ENCODE results near the gene HRH3. TPM values are rescaled to one million over a fixed set of nuclear protein-coding genes. Genes with fewer than 3 reads are reported as not detected.

HRH3 gene
- total RNA-seq, 4 donors from 2014 or later, result not detected

DNA sequence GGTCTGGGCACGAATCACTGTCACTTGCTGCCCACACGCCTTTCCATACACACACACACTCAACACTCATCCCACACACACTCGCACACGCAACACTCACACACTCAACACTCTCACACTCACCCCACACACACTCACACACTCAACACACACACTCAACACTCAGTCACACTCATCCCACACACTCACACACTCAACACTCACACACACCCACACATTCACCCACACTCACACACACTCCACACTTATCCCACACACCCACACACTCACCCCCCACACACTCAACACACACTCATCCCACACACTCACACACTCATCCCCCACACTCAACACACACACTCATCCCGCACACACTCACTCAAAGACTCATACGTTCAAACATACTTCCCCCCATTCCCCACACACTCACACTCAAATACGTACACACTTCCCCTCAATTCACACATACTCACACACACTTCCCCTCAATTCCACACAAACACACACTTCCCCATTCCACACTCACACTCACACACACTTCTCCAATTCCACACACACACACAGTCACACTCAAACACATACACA lies 9.0 kb upstream of the HRH3 start:
- WGBS, 2 donors, result 68 to 69% methylated on average over 7 of the region's 7 CpGs
- TF ChIP-seq, protein P1, sequence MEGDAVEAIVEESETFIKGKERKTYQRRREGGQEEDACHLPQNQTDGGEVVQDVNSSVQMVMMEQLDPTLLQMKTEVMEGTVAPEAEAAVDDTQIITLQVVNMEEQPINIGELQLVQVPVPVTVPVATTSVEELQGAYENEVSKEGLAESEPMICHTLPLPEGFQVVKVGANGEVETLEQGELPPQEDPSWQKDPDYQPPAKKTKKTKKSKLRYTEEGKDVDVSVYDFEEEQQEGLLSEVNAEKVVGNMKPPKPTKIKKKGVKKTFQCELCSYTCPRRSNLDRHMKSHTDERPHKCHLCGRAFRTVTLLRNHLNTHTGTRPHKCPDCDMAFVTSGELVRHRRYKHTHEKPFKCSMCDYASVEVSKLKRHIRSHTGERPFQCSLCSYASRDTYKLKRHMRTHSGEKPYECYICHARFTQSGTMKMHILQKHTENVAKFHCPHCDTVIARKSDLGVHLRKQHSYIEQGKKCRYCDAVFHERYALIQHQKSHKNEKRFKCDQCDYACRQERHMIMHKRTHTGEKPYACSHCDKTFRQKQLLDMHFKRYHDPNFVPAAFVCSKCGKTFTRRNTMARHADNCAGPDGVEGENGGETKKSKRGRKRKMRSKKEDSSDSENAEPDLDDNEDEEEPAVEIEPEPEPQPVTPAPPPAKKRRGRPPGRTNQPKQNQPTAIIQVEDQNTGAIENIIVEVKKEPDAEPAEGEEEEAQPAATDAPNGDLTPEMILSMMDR (IDR thresholded peaks at IDR 0.05), result no peak
- TF ChIP-seq POLR2A (IDR thresholded peaks at IDR 0.05), result no peak
- intact Hi-C loops (cut with DNase I), result no loop called here

DNA sequence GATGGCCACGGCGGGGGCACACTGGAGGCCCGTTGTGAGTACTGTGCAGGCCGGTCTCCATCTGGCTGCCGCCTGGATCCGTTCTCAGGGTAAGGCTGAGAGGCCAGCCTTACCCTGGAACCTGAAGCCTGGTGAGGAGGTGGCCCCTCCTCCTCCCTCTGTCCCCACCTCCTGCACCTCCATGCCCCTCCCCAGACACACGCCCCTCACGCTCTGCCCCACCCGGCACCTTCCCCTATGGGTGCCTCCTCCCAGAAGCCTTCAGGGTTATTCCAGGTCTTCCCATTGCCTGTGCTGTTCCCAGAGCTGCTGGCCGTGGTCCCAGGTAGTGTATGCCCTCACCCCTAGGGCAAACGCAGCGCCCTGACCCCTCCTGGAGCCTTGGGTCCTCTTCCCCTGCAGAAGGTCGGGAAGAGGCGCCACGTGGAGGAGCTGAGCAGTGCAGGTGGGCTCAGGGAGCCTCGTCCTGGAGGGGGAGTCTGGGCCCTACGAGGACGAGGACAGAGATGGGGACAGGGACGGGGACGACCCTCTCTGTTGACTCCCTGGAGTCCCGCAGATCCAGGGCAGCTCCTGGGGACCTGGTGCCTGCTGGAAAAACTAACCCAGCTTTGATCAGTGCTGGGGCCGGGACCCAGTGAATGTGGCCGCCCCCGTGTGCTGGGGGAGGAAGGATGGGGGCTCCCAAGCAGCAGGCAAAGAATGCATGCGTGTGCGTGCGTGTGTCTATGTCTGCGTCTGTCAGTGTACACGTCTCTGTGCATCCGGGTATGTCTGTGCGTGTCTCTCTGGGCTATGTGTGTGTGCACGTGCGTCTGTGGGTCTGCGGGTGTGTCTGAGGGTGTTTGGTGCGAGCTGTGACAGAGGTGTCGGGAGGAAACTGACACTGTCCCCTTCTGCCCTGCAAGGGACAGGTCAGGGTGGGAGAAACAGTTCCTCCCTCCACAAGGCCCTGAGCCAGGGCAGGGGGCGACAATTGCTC lies 8.2 kb upstream of the HRH3 start:
- intact Hi-C loops (cut with DNase I), result no loop called here
- no peak overlapping the region for H3K4me3 ChIP-seq
- 14 to 78% methylated on average over 1 to 14 of the region's 37 CpGs for WGBS, 2 donors
- H3K36me3 ChIP-seq, result no peaks in the 10 kb centered on the region
- TF ChIP-seq, protein P1 (IDR thresholded peaks at IDR 0.05), result no peak
- TF ChIP-seq POLR2A (IDR thresholded peaks at IDR 0.05), result no peak
- peaks cover 0 to 87% (median 0%) of the 10 kb centered on the region in 4 donors for H3K27me3 ChIP-seq
- H3K4me1 ChIP-seq, result peaks cover 7 to 30% (median 13%) of the 10 kb centered on the region in 3 donors
- no peaks in the 10 kb centered on the region for H3K9me3 ChIP-seq
- DNase-seq, result no peak
- no peak overlapping the region for H3K27ac ChIP-seq

More for the DNA sequence above, 9.0 kb upstream of the HRH3 start:
- Histone ChIP-seq H3K36me3 (no peaks in the 10 kb centered on the region), H3K4me3 (no peak overlapping the region), H3K27ac (no peak overlapping the region), H3K27me3 (peaks cover 0 to 85% (median 0%) of the 10 kb centered on the region in 4 donors), H3K9me3 (no peaks in the 10 kb centered on the region), H3K4me1 (peaks cover 7 to 38% (median 19%) of the 10 kb centered on the region in 3 donors)
- DNase-seq, result no peak

DNA sequence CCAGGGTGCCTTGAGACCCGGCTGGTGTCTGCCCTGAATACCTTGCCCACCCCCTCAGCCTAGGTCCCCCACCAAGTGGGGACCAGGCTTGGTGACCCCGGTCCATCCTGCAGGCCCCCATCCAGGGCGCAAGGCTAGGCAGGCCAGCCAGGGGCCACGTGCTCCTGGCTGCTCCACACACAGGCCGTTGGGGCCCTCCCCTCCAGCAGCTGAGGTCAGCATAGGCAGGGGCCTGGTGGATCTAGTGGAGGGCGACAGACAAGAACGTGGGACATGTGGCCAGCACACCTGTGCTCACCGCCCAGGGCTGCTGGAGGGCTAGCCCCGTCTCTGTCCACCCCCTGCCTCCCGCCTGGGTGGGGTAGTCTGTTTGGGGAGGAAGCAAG lies 7.5 kb upstream of the HRH3 start:
- DNase-seq, result no peak
- no CpG with 5 or more reads among the region's 10 CpGs for WGBS, 2 donors
- peaks cover 0 to 87% (median under 1%) of the 10 kb centered on the region in 4 donors for H3K27me3 ChIP-seq

DNA sequence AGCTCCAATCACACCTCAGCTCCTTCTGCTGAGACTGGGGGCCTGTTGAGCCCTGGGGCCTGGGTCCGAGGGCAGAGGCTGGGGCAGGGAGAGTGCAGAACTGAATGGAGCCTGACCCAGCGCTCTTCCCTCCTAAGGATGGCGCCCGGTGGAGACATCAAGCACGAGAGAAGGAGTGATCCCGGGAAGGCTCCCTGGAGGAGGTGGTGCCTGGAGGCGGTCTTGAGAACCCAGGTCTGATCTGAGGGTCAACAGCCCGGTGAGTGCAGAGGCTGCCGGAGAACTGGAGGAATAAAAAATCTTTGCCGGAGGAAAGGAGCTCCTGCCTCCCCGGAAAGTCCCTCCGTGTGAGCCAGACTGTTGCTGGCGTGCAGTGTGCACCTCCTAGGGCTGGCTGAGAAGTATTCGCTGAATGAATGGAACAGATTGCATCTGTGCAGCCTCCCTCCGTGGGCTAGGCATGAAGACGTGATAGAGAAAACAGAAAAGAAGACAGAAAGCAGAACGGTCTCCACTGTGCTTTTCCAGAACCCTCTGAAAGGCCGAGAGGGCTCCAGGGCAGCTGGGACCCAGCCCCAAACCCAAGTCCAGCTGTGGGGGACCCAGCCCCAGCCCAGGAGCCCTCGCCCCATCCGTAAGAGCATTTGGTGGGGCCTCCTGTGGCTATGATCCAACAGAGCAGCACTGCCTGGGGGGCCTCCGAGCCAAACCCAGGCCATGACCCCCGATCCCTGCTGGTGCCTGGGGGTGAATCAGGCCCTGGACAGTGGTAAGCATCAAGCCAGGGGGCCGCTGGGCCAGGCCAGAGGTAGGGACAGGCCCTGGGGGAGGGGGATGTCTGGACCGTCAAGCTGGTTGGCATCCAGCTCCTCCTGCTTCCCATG lies 6.9 kb upstream of the HRH3 start:
- DNase-seq, result no peak
- whole genome bisulfite sequencing, 2 donors, result 33 to 43% methylated on average over 14 to 16 of the region's 24 CpGs
- H3K4me1 ChIP-seq, result peaks cover 0 to 17% (median 0%) of the 10 kb centered on the region in 3 donors
- H3K36me3 ChIP-seq, result no peaks in the 10 kb centered on the region
- TF ChIP-seq, protein P1 (IDR thresholded peaks at IDR 0.05), result no peak
- no peak for TF ChIP-seq POLR2A (IDR thresholded peaks at IDR 0.05)
- no peak overlapping the region for H3K4me3 ChIP-seq
- intact Hi-C loops (cut with DNase I), result no loop called here
- H3K27ac ChIP-seq, result no peak overlapping the region
- peaks cover 0 to 87% (median 4%) of the 10 kb centered on the region in 4 donors for H3K27me3 ChIP-seq
- H3K9me3 ChIP-seq, result no peaks in the 10 kb centered on the region

More for the DNA sequence above, 7.5 kb upstream of the HRH3 start:
- Histone ChIP-seq H3K27ac (no peak overlapping the region), H3K4me1 (peaks cover 1 to 23% (median 6%) of the 10 kb centered on the region in 3 donors), H3K36me3 (no peaks in the 10 kb centered on the region), H3K9me3 (no peaks in the 10 kb centered on the region), H3K4me3 (no peak overlapping the region)
- intact Hi-C loops (cut with DNase I), result no loop called here
- TF ChIP-seq POLR2A (IDR thresholded peaks at IDR 0.05), result no peak
- TF ChIP-seq, protein P1 (IDR thresholded peaks at IDR 0.05), result no peak

All from esophagus squamous epithelium (tissue), 5 donors.